HL-60 (cell line): ENCODE measurements around the gene SAPCD2.

Source experiments
- POLR2AphosphoS5 ChIP-seq: IDR thresholded peaks from 2 replicates; pipeline ENCODE4 v1.6.1; 2012; ENCODE audit warnings: low read depth
- TF ChIP-seq, protein P1 (sequence below): IDR thresholded peaks from one replicate; pipeline ENCODE4 v1.5.1; 2011; ENCODE audit warnings: low read length, control low read depth, inconsistent platforms; ENCODE audit not compliant: insufficient read depth

DNA sequence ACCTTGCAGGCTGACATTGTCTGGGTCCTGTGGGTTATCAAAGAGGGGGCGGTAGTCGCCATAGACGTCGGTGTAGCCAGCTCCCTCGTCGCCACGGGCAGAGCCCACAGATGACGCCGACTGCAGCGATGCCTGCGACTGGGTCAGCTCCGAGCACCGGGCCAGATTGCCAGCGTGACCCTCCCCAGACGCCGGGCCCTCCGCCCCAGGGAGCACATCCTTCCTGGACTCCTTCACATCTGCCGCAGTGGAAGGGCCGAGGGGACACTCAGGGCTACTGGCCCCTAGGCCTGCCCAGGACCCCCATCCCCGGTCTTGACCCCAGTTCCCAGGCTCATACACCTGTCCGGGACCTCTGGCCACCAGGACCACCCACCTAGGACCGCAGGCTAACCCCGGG lies 56.2 kb downstream of the SAPCD2 start:
- TF ChIP-seq, protein P1, sequence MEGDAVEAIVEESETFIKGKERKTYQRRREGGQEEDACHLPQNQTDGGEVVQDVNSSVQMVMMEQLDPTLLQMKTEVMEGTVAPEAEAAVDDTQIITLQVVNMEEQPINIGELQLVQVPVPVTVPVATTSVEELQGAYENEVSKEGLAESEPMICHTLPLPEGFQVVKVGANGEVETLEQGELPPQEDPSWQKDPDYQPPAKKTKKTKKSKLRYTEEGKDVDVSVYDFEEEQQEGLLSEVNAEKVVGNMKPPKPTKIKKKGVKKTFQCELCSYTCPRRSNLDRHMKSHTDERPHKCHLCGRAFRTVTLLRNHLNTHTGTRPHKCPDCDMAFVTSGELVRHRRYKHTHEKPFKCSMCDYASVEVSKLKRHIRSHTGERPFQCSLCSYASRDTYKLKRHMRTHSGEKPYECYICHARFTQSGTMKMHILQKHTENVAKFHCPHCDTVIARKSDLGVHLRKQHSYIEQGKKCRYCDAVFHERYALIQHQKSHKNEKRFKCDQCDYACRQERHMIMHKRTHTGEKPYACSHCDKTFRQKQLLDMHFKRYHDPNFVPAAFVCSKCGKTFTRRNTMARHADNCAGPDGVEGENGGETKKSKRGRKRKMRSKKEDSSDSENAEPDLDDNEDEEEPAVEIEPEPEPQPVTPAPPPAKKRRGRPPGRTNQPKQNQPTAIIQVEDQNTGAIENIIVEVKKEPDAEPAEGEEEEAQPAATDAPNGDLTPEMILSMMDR: no peak
- TF ChIP-seq POLR2AphosphoS5: no peak
